GM23338 (cell line): ENCODE data around the gene ZNF532.

ENCODE experiments used
- CREB1 ChIP-seq: fragments of 250-450 bp; sonication (Bioruptor Pico); IDR thresholded peaks from 2 replicates; pipeline ENCODE4 v1.5.0; 2020; ENCODE audit warnings: low read depth, mild to moderate bottlenecking, moderate library complexity
- CTCF ChIP-seq, 2 experiments: fragments of 200-600 bp in 1 of 2; sonication (generic) in 1 of 2; conservative IDR thresholded peaks; 2 replicates each; pipeline versions ENCODE4 v1.5.1 to v1.6.1; 2016 to 2017; ENCODE audit warnings: antibody characterized with exemption in 2 of 2, low read depth in 2 of 2, mild to moderate bottlenecking in 2 of 2, moderate library complexity in 1 of 2
- ETS1 ChIP-seq: IDR thresholded peaks from 2 replicates; pipeline ENCODE4 v1.6.1; 2016; ENCODE audit warnings: antibody characterized with exemption
- EZH2 ChIP-seq: fragments of 200-600 bp; sonication (generic); IDR thresholded peaks from one replicate; pipeline ENCODE4 v1.8.0; 2017; ENCODE audit warnings: antibody characterized with exemption, mild to moderate bottlenecking, low read depth; ENCODE audit not compliant: unreplicated experiment
- EZH2phosphoT487 ChIP-seq: fragments of 200-600 bp; sonication (generic); IDR thresholded peaks from one replicate; pipeline ENCODE4 v1.8.1; 2018; ENCODE audit warnings: antibody characterized with exemption; ENCODE audit not compliant: unreplicated experiment
- JUNB ChIP-seq: IDR thresholded peaks from one replicate; pipeline ENCODE4 v1.6.1; 2016; ENCODE audit warnings: antibody characterized with exemption; ENCODE audit not compliant: unreplicated experiment
- NANOG ChIP-seq: IDR thresholded peaks from 2 replicates; pipeline ENCODE4 v1.6.1; 2016; ENCODE audit warnings: antibody characterized with exemption, borderline replicate concordance
- POLR2AphosphoS5 ChIP-seq: IDR thresholded peaks from 2 replicates; pipeline ENCODE4 v1.6.1; 2016; ENCODE audit warnings: antibody characterized with exemption, low read depth
- REST ChIP-seq: IDR thresholded peaks from one replicate; pipeline ENCODE4 v1.6.1; 2018; ENCODE audit warnings: antibody characterized with exemption; ENCODE audit not compliant: unreplicated experiment
- STAT1 ChIP-seq: IDR thresholded peaks from one replicate; pipeline ENCODE4 v1.6.1; 2016; ENCODE audit warnings: antibody characterized with exemption; ENCODE audit not compliant: unreplicated experiment
- ZNF114 ChIP-seq: fragments of 250-450 bp; sonication (Bioruptor Pico); IDR thresholded peaks from 2 replicates; pipeline ENCODE4 v1.5.0; 2020; ENCODE audit warnings: mild to moderate bottlenecking, moderate library complexity
- ZNF331 ChIP-seq: fragments of 250-450 bp; sonication (Bioruptor Pico); IDR thresholded peaks from 2 replicates; pipeline ENCODE4 v1.5.0; 2020; ENCODE audit warnings: low read depth, mild to moderate bottlenecking, moderate library complexity

- TF ChIP-seq CTCF (conservative IDR thresholded peaks at IDR 0.05; ENCODE audit: low read depth in 2 of 2) (no peak), EZH2phosphoT487 (no peak), JUNB (no peak), POLR2AphosphoS5 (no peak), EZH2 (no peak), REST (no peak), STAT1 (no peak), ZNF331 (CRISPR knock-in tag) (no peak), CREB1 (CRISPR knock-in tag) (no peak), NANOG (no peak), ETS1 (no peak), ZNF114 (CRISPR knock-in tag) (no peak)
These were observed 21.0 kb upstream of the ZNF532 start for GRCh38 chr18:58843688-58844035.
